CD4-positive, alpha-beta T cell treated with Interleukin-4 for 4 hours (primary cell): ENCODE measurements around the gene RNF213.
"Not testable (repeated sequence)": the region's sequence is repeated elsewhere in the genome, so short reads cannot be mapped to it uniquely, and the experiment has no call there.

Experiments used
- DNase-seq: peaks from one replicate; pipeline ENCODE4 v3.0.0-alpha.2; 2020

The RNF213 gene

GRCh38 chr17:80274331-80274730 is 13.7 kb downstream of the RNF213 start:
- DNase-seq, result no peak

GRCh38 chr17:80274871-80275449 is 14.3 kb downstream of the RNF213 start:
- DNase-seq, result no peak

- DNase-seq, result not testable (repeated sequence)
These were observed 15.2 kb downstream of the RNF213 start for GRCh38 chr17:80275857-80276256.

GRCh38 chr17:80277751-80278671 is 17.4 kb downstream of the RNF213 start:
- no peak for DNase-seq

GRCh38 chr17:80279895-80280294 is 19.2 kb downstream of the RNF213 start:
- DNase-seq, result no peak

GRCh38 chr17:80281516-80281915 is 20.9 kb downstream of the RNF213 start:
- no peak for DNase-seq

- no peak for DNase-seq
These were observed 22.6 kb downstream of the RNF213 start for GRCh38 chr17:80283116-80283852.

- DNase-seq, result no peak
These were observed 24.0 kb downstream of the RNF213 start for GRCh38 chr17:80284631-80285030.

- no peak for DNase-seq
These were observed 24.7 kb downstream of the RNF213 start for GRCh38 chr17:80285237-80285920.

- DNase-seq, result no peak
These were observed 25.9 kb downstream of the RNF213 start for GRCh38 chr17:80286638-80286960.

GRCh38 chr17:80287038-80287437 is 26.4 kb downstream of the RNF213 start:
- no peak for DNase-seq

- no peak for DNase-seq
These were observed 27.3 kb downstream of the RNF213 start for GRCh38 chr17:80287806-80288567.

GRCh38 chr17:80289616-80290015 is 29.0 kb downstream of the RNF213 start:
- no peak for DNase-seq

GRCh38 chr17:80290156-80290555 is 29.5 kb downstream of the RNF213 start:
- no peak for DNase-seq

GRCh38 chr17:80291260-80291659 is 30.6 kb downstream of the RNF213 start:
- no peak for DNase-seq

GRCh38 chr17:80291691-80292487 is 31.2 kb downstream of the RNF213 start:
- no peak for DNase-seq

- DNase-seq, result no peak
These were observed 31.9 kb downstream of the RNF213 start for GRCh38 chr17:80292521-80292971.

GRCh38 chr17:80294210-80294609 is 33.6 kb downstream of the RNF213 start:
- no peak for DNase-seq

GRCh38 chr17:80294653-80295052 is 34.0 kb downstream of the RNF213 start:
- no peak for DNase-seq

GRCh38 chr17:80295146-80295545 is 34.5 kb downstream of the RNF213 start:
- DNase-seq, result no peak

GRCh38 chr17:80295559-80295958 is 34.9 kb downstream of the RNF213 start:
- DNase-seq, result no peak
